ENCODE data around the gene CNTNAP2.

DNA sequence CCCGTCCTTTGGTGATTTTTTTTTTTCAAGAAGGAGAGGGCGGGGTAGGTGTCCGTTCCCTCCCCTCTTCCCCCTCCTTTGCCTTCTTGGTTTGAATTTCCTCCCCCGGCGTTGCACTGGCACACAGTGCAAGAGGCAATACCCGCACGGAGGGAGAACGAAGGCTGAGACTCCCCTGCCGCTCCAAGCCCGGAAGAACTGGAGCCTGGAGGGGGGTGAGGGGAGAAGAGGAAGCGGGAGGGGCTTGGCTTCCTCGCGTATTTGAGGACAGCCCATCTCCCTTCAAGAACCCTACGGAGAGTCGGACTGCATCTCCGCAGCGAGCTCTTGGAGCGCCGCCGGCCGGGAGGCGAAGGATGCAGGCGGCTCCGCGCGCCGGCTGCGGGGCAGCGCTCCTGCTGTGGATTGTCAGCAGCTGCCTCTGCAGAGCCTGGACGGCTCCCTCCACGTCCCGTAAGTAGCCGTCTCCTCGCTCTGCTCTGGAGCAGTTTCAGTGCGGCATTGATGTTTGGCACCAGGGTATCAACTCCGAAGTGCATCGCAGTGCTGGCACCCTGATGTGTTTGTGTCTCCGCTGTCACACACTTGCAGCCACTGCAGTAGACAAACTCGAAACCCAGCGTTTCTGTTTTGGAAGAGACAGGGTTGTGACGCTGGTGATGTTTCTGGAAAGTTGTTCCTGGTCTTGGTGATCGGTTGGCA lies at the start of gene CNTNAP2:
- TF ChIP-seq POLR2A (IDR thresholded peaks at IDR 0.05): no peak
- TF ChIP-seq, protein P1, sequence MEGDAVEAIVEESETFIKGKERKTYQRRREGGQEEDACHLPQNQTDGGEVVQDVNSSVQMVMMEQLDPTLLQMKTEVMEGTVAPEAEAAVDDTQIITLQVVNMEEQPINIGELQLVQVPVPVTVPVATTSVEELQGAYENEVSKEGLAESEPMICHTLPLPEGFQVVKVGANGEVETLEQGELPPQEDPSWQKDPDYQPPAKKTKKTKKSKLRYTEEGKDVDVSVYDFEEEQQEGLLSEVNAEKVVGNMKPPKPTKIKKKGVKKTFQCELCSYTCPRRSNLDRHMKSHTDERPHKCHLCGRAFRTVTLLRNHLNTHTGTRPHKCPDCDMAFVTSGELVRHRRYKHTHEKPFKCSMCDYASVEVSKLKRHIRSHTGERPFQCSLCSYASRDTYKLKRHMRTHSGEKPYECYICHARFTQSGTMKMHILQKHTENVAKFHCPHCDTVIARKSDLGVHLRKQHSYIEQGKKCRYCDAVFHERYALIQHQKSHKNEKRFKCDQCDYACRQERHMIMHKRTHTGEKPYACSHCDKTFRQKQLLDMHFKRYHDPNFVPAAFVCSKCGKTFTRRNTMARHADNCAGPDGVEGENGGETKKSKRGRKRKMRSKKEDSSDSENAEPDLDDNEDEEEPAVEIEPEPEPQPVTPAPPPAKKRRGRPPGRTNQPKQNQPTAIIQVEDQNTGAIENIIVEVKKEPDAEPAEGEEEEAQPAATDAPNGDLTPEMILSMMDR (IDR thresholded peaks at IDR 0.05): no peak
